ENCODE data around the gene IFIT1.
"Not testable (repeated sequence)": the region's sequence is repeated elsewhere in the genome, so short reads cannot be mapped to it uniquely, and the experiment has no call there.

The IFIT1 gene

DNA sequence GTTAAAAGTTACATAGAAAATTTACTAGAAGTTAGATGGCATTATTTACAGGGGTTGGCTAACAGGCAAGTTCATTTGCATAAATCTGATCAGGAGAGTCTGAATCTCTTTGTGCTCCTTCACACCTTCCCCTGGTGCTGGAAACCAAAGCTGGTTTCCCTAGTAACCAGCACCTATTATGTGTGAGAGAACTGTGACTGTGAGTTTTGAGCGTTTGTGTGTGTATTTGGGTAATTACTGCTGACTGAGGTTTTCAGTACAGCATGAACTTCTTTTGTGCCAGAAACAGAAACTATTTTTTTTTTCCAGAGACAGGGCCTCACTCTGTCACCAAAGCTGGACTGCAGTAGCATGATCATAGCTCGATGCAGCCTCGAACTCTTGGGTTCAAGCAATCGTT is 24.9 kb upstream of the IFIT1 start:
- no peak for DNase-seq

DNA sequence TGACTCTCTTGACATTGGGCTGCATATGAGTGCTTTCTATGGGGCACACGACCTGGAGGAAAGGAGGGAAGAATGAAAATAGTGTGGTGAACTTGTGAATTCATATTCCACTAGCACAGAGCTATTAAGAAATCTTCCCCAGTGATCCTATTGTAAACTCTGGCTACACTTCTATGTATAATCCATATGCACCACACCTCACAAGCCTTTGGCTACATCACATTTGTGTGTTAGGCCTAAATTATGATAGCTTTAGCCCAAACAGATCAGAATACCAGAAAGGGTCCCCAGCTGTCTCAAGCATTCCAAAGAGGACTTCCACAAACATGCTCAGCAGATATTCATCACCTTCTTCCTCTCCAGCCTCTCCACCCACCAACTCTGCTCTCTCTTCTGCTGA is 24.3 kb upstream of the IFIT1 start:
- DNase-seq: no peak

DNA sequence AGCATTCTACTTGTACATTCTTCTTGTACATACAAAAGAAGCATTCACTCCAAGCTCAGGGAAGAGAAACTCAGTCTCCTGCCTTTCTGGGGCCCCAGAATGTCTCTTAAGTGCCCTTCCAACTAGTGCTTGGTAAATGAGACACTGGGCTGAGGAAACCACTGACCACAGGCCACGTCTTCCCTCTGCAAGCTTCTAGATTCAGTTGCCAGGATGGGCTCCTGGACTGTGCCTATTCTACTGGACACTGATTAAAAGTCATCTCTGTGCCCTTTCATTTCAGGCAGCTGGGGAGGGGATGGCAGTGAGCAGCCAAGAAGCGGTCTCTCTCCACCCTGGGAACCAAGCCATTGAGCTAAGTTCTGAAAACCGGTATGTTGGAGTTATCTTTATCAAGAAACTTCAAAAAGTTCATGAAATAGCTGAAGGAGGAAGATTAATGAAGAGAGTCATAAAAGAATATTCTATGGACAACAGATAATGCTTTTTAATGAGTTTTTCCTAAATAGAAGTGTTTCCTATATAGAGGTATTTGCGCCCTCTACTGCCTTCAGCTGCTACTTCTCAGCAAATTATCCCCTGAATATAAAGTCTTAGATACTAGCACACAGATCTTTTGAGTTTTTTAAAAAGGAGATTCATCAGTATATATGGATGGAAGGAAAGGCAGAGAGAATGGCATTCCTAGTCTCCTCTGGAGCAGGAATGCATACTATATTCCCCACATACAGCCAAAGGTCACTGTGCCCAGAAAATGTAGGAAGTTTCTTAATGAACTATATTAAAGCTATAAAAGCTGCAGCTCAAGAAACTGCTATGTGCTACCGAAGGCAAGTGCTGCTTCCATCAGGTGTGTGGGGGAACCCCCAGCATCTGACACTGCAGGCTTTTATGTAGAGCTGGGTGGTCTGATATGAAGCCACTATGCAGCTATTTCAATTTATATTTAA is 23.0 kb upstream of the IFIT1 start:
- DNase-seq: no peak

DNA sequence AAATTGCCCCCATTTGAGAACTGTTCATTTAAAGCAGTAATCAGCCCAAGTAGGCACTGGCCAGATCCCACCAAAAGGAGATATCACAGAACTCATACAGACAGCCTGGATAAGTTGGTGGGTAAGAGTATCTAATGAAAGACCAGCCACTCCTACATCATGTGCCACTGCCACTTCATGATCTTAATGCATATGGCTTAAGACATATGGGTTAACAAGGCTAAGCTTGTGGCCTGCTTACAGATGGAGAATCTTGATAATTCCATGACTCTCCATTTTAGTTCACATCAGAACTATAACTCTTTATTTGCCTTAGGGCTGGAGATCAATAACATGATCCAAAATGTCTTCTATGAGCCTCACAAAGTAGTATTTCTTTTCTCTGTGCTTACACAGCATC is 21.3 kb upstream of the IFIT1 start:
- DNase-seq: no peak

DNA sequence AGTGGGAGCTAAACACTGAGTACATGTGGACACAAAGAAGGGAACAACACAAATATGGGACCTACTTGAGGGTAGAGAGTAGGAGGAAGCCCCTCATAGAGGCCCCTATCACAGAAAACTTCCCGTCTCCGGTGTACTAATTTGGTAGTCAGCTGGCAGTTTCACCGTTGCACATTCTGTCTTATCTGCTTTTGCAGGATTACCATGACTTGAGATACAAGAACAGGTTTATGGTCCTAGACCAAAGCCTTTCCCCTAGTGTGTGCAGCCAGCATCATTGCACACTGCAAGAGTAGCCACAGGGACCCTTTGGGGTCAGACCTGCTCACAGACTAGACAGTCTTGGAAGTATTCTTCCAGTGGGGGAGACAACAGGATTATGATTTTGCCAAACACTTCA is 20.4 kb upstream of the IFIT1 start:
- no peak for DNase-seq

DNA sequence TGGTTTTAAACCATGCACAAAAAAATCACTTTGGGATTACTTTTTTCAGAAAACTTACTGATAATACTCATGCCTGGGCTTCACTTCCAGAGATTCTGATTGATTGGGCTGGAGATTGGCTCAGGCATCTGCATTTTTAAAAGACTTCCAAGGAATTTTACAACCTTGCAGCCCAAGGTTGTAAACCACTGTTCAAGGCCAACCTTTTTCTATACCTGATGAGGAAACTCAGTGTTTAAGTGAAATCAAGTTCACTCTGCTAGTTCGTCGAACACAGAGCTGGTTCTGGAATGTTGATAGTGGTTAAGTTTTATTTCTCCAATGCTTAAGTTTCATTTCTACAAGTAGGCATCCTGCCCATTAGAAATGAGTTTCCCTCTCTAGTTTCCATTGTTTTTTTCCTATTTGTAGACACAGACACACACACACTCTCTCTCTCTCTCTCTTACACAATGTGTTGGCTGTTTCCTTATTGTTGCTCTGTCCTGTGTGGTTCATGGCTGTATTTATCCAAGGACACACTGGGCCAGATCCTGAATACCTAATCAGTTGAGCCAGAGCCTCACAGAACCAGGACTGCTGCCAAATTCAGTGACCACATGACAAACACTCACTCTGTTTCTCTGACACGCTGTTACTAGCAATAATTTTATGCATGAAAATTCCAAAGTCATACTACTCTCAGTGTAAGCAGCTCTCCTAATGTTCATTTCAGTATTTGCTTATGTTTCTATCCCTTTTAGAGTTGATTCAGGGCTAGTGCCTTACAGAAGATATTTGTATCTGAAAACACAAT is 18.3 kb upstream of the IFIT1 start:
- no peak for DNase-seq

DNA sequence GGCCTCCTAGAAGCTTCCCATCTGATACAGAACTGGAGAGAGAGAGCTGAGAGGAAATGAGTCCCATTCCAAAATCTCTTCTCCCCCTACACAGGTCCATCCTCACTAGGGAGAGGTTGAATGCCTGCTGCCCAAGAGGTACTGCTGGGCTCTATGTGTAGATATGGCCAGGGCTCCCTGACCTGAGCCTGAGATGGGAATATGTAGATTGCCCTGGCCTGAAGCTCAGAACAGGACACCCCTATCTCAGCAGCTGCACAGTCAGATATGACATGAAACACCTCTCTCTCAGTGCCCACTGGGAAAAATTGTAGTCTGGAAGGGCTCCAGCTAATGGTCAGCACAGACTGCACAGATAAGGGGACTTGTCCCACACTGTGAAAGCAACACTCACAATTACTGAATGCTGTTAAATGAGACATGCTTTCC is 17.7 kb upstream of the IFIT1 start:
- DNase-seq: no peak

DNA sequence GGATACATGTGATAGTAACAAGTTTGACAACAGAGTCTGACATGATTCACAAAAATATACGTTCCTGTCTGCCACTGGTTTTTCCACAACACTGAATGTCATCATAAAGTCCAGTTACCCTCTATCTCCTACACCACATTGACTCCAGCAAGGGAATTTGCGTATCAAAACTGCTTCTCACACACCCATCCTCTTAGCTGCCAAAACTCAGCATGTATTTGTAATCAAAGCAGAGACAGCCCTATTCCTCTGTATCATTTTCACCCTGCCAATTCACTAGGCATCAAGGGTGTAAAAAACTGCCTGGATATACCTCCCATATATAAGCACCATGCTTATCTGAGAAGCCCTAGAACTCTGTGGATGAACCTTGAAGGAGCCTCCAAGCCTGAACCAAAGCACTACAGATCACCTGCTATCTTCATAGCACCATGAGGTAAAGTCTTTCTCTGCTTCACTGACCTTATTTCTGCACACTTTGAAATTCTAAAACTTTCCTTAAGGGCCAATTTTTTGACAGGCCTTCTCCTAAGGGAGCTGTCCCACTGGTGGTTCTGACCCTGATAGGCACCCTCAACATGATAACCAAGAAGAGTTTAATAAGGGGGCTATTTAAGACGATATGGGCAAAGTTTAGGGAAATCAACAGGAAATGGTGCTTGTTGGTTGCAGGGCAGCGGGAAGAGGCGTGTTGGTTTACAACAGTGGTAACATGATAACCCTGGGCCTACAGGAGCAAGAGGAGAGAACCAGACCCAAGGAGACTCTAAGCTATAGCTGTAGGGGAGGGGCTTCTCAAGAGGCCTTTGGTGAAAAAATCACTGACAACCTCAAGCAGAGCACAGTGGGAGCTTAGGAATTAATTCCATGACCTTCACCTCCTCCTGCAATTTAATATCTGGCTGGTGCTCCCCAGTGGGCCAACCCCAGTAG is 14.5 kb upstream of the IFIT1 start, which contains the start of gene IFIT1B:
IFIT1B (plus strand) TSS at position 352 of the 933 bp plus-strand sequence; CDS start at position 432, 80 bp downstream.
- no peak for DNase-seq

DNA sequence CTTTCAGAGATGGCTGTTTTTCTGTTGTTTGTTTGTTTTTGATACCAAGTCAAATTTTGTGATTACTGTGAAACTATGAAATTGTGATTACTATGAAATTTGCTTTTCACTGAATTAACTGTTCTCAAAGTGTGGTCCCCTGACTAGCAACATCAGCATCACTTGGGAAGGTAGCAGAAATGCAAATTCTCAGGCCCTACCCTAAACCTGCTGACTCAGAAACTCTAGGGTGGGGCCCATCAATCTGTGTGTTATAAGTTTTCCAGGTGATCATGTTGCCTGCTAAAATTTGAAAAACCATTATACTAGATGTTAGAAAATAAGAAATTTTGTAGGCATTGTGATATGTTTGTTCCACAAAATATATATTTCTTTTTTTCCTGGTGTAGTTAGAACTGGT is 13.3 kb upstream of the IFIT1 start:
- DNase-seq: no peak

DNA sequence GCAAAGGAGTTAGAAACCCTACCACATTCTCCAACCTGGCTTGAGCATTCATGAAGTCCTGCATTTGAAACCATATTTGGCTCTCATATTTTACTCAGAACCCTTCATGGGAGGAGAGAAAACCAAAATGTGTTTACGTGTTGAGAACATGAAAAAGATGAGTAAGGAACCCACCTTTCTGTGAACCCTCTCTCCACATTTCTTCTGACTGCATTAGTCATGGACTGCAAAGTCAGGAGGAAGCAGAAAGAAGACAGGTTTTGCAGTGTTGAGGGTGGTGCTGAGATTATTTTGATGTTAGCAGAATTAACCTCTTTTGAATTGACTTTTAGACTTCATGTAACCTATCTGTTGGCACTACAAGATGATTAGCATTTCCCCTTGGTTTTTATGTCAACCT is 9.7 kb upstream of the IFIT1 start:
- no peak for DNase-seq

DNA sequence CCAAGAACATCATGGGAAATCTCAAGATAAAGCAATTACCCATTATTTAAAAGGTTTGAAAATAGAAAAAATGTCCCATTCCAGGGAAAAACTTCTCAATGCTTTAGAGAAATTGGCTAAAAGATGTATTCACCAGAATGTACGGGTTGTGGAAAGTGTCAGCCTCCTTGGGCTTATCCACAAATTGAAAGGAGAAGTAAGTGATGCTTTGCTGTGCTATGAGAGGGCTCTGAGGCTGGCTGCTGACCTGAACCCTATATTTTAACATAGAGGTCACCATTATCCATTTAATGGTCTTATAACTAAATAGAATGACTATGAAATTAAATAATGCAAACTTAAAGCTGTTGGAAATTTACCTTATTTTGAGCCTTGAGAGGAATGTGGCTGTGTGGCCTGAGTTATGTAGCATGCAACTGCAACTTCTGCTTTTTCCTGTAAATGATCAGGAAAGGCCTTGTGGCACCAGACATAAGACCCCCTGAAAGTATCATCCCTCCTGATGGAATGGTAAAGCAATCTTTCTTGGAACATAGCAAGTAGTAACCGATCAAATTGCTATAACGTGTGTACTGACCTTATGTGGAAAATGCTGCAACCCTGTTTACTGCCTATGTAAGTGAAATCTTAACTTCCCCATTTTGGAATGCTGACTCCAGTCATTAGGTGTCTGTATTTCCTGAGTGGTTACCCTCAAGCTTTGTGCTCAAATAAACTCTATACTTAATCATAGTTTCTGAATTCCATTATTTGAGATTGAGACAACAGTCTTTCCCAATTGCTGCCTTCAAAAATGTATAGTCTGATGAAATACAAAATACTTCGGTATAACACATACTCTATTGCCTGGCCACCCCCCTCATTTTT is 7.7 kb upstream of the IFIT1 start:
- no peak for DNase-seq

DNA sequence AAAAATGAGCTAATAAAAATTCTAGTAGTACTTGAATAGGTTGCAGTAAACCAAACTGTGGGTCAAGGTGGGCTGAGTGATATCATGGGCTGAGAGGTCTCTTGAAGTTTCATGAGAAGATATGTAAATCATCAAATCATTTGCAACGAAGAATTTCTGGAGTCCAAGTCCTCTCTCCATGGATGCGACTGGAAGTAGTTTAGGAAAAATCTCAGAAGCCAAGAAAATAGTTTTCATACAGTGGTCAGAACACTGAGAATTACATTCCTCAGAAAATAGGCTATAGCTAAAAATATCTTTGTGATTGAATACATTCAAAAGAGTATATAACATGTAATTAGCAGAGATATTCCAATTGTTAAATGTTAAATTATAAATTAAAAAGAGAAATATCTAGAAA is 3.6 kb upstream of the IFIT1 start:
- DNase-seq: no peak

DNA sequence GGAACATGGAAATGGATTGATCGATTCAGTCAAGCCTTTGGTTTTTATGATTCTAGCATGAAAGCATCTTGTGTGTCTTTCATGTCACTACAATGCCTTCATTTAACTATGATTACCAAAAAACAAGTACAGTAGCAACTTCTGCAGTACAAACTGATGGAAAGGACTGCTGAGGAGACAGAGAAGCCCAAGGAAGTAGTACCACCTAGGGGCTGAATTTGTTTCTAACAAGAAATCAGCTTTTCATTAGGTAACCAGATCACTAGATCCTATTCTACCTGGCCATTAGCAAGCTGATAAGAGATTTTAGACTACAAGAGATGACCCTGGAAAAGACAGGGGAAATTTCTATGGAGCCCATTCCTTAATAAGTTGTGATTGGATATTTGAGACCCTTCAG is 3.2 kb upstream of the IFIT1 start:
- DNase-seq: no peak

DNA sequence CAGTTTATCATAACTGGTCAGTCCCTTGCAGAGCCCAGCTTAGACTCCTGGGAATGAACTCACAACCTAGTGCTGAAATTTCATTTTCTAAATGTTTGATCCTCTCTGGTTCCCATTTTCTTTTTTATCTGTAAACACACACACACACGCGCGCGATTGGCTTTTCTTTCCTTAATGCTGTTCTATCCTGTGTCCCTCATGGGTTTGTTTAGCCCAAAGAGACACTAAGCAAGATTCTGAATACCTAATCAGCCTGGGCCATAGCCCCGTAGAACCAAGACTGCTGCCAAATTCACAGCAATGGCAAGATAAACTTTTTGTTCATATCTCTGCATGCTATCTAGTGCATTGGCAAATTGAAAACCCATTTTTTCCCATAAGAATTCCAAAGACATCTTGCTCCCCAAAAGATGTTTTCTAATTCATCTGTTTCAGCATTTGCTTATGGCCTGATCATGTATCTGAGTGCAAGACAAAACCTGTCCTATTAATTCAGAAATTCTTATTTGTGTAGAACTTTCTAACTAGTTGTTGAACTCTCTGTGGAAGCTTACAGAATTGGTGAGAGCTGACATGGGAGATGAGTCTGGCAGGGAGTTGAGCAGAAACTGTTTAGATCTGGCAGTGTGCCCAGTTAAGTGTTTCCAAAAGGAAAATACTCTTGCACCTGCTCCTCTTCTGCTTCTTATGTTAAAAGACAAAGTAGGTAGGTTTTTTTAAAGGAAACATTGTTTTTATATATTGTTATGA is 1.8 kb upstream of the IFIT1 start:
- DNase-seq: peak; percentile 68

DNA sequence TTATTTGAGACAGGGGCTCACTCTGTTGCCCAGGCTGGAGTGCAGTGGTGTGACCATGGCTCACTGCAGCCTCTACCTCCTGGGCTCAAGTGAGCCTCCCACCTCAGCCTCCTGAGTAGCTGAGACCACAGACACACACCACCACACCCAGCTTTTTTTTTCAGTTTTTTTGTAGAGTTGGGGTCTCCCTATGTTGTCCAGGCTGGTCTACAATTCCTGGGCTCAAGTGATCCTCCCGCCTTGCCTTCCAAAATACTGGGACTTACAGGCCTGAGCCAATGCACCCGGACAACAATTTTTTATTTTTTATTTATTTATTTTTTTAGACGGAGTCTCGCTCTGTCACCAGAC is 1.2 kb upstream of the IFIT1 start:
- not testable (repeated sequence) for DNase-seq

DNA sequence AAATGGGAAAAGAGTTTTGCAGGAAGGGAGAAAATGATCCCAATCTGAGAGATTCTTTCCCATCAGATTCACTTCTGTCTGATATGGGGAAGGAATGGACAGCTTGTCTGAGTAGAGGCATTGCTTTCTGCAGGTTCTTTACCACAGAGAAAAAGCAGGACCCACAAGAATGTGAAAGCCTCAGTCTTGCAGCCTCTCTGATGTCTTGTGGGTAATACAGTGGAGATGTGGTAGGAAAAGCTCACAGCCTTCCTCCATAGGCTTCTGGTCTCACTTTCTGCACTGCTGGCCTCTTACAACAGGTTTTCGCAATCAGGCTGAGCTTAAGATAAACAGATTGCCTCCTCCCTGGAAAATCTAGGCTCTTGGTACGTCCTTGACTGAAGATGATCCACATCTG is 551 bp downstream of the IFIT1 start:
- peak; percentile 6 for DNase-seq

DNA sequence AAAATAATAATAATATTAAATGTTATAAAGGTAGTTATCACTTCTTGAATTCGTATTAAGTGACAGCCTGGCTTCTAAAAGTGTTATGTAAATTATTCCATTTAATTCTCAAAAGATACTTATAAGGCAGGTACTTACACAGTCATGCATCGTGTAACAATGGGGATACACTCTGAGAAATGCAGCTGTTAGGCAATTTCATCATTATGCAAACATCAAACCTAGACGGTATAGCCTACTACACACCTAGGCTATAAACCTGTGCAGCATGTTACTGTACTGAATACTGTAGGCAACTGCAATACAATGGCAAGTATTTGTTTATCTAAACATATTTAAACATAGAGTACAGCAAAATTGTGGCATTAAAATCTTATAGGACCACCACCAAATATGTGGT is 1.5 kb downstream of the IFIT1 start:
- peak; percentile 32 for DNase-seq

DNA sequence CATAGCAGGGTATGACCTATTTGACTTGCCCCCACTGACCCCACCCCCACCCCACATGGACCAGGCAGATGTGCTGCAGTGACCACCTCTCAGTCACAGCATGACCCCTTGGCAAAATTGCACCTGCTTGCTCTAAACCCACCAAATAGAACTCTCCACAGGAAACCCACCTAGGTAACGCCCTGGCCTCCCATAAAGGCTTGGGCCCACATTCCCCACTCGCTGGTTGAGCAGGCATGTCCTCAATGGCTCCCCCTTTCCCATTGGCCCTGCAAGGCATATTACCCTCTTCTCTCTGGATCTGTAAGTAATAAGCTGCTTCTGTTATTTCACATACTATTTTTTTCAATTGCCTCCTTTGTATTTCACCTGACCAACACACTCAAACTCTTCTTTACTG is 2.7 kb downstream of the IFIT1 start:
- DNase-seq: no peak

DNA sequence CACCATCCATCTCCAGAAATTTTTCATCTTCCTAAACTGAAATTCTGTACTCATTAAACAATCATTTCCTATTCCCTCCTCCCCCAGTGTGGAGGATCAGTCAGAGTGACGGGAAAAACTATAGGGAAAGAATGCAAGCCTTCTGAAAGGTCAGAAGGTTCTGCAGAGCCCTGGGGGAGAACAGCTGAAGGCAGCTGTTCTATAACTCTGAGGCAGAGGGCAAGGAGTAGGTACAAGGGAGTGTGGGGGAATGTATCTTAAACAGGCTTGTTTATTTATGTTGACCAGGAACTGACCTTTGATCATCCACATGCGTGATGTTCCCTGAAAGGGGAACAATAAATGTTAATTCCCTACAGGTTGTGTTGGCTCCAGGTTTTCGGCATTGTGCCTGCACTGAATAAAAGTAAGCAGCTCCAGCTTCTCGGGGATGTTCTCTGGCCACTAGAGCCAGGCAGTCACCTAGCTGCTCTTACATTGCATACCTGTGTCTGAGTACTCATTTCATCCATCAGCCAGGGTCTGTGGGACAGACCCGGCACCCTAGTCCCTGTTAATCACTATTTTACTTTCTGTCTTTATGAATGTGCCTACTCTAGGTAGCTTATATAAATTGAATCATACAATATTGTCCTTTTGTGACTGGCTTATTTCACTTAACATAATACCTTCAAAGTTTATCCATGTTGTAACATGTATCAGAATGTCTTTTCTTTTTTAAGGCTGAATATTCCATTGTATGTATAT is 5.8 kb downstream of the IFIT1 start:
- DNase-seq: no peak

DNA sequence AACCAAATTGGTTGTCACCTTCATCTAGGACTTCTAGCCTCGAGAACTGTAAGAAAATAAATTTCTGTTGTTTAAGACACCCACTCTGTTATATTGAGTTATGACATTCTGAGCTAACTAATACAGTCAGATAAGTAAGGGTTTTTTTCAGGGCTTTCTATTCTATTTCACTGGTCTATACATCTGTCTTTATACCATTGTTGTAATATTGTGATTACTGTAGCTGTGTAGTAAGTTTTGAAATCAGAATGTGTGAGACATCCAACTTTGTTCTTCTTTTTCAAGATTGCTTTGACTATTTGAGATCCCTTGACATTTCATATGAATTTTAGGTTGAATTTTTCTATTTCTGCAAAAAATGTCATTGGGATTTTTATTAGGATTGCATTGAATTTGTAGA is 7.5 kb downstream of the IFIT1 start:
- no peak for DNase-seq
